Testis (tissue), 3 donors: ENCODE measurements around the gene MST1R. TPM values are rescaled to one million over a fixed set of nuclear protein-coding genes. Genes with fewer than 3 reads are reported as not detected.

Experiments used
- DNase-seq: peaks from one replicate; pipeline ENCODE4 v3.0.0-alpha.2; 2019
- H3K27ac ChIP-seq, 2 donors: fragments of 200-600 bp; sonication (generic); one replicate each; pipeline ENCODE4 v1.5.1; 2019
- H3K27me3 ChIP-seq: fragments of 200-600 bp; sonication (generic); one replicate; pipeline ENCODE4 v1.5.1; 2019
- H3K36me3 ChIP-seq: fragments of 200-600 bp; sonication (generic); one replicate; pipeline ENCODE4 v1.5.1; 2017; ENCODE audit warnings: low read depth; ENCODE audit errors: missing control alignments
- H3K4me1 ChIP-seq: fragments of 200-600 bp; sonication (generic); one replicate; pipeline ENCODE4 v1.5.1; 2019
- H3K4me3 ChIP-seq, 2 donors: fragments of 200-600 bp; sonication (generic); one replicate each; pipeline ENCODE4 v1.5.1; 2017 to 2019
- H3K9me3 ChIP-seq: fragments of 200-600 bp; sonication (generic); one replicate; pipeline ENCODE4 v1.5.1; 2017
- CTCF ChIP-seq, 3 experiments: fragments of 450-650 bp in 2 of 3; fragments of 200-600 bp in 1 of 3; sonication (generic) in 1 of 3; IDR thresholded peaks; one replicate each; pipeline ENCODE4 v1.5.1; 2016 to 2019; ENCODE audit warnings: antibody characterized with exemption in 3 of 3, mild to moderate bottlenecking in 2 of 3, moderate library complexity in 1 of 3
- POLR2A ChIP-seq: fragments of 450-650 bp; IDR thresholded peaks from one replicate; pipeline ENCODE4 v1.6.1; 2017; ENCODE audit warnings: antibody characterized with exemption, mild to moderate bottlenecking, moderate library complexity
- WGBS, 2 donors: methylation state at CpG; one replicate each; pipeline ENCODE4 v1.1.5; 2018; 5-methylcytosine and 5-hydroxymethylcytosine counted together
- intact Hi-C: fragments of 100-400 bp; cut with DNase I; formaldehyde crosslinking; loops from one replicate; pipeline ENCODE4 v1.15.1; 2023; ENCODE audit warnings: low total_unique reads
- polyA plus RNA-seq: library from polyadenylated mRNA; stranded (reverse); fragments of 350-450 nt; fragmentation: Illumina TruSeq; extraction: RNeasy Lipid Tissue Mini Kit (QIAGEN cat#74804); gene quantifications from one replicate; pipeline ENCODE4 v1.2.3, GENCODE V29; 2014; ENCODE audit warnings: low read depth, low replicate concordance; ENCODE audit not compliant: insufficient read depth
- total RNA-seq, 2 donors: library from RNA; depleted of rRNA; stranded (reverse); fragments of >200 nt; gene quantifications; one replicate each; pipeline ENCODE4 v1.2.3, GENCODE V29; 2016

The MST1R gene
- total and polyA plus RNA-seq, 3 donors from 2014 or later: 7.6 to 15.9 (median 11.2) TPM

GRCh38 chr3:49929291-49930167, 25.9 kb upstream of the MST1R start, which contains the start of gene MON1A:
MON1A (minus strand) TSS chr3:49929811; CDS start chr3:49913346, 16,465 bp downstream.
- no peak for TF ChIP-seq POLR2A
- no peak for TF ChIP-seq CTCF (IDR thresholded peaks at IDR 0.05)
- Histone ChIP-seq H3K4me3 (peak within 1 kb of the TSS; percentile 70 to 93), H3K9me3 (no peaks in the 10 kb centered on the region), H3K4me1 (peaks cover 16% of the 10 kb centered on the region), H3K27me3 (no peaks in the 10 kb centered on the region), H3K36me3 (no peaks in the 10 kb centered on the region), H3K27ac (peak within 1 kb of the TSS; percentile 80 to 87)
- intact Hi-C loops: no loop called here
- peak; percentile 96 for DNase-seq
- WGBS, 2 donors: 1% methylated on average over 20 to 28 of the region's 56 CpGs

- Histone ChIP-seq H3K27ac (no peak overlapping the region), H3K4me3 (no peak overlapping the region), H3K27me3 (no peaks in the 10 kb centered on the region), H3K9me3 (no peaks in the 10 kb centered on the region), H3K36me3 (no peaks in the 10 kb centered on the region), H3K4me1 (peaks cover 16% of the 10 kb centered on the region)
- intact Hi-C loops: no loop called here
- no peak for DNase-seq
- TF ChIP-seq CTCF (IDR thresholded peaks at IDR 0.05) (no peak), POLR2A (no peak)
- WGBS, 2 donors: 77 to 78% methylated on average over 4 to 5 of the region's 5 CpGs
These were observed 24.9 kb upstream of the MST1R start for GRCh38 chr3:49928481-49929017.

GRCh38 chr3:49927798-49928197, 24.1 kb upstream of the MST1R start:
- intact Hi-C loops: no loop called here
- no peaks in the 10 kb centered on the region for H3K36me3 ChIP-seq
- H3K4me1 ChIP-seq: peaks cover 16% of the 10 kb centered on the region
- no peaks in the 10 kb centered on the region for H3K9me3 ChIP-seq
- H3K27ac ChIP-seq: no peak overlapping the region
- WGBS, 2 donors: 96% methylated on average over 5 of the region's 5 CpGs
- H3K4me3 ChIP-seq: no peak overlapping the region
- no peak for TF ChIP-seq CTCF (IDR thresholded peaks at IDR 0.05)
- no peak for TF ChIP-seq POLR2A
- no peak for DNase-seq
- no peaks in the 10 kb centered on the region for H3K27me3 ChIP-seq

GRCh38 chr3:49926117-49926728, 22.6 kb upstream of the MST1R start:
- Histone ChIP-seq H3K4me1 (peaks cover 16% of the 10 kb centered on the region), H3K27ac (no peak overlapping the region), H3K36me3 (no peaks in the 10 kb centered on the region), H3K27me3 (no peaks in the 10 kb centered on the region), H3K9me3 (no peaks in the 10 kb centered on the region), H3K4me3 (no peak overlapping the region)
- intact Hi-C loops: no loop called here
- 91 to 95% methylated on average over 4 of the region's 4 CpGs for WGBS, 2 donors
- TF ChIP-seq CTCF (IDR thresholded peaks at IDR 0.05) (no peak), POLR2A (no peak)
- no peak for DNase-seq
